ENCODE results near the gene TGFBRAP1.

GRCh38 chr2:105336786-105337121 lies 7.2 kb upstream of the TGFBRAP1 start:
- TF ChIP-seq POLR2A (IDR thresholded peaks at IDR 0.05; ENCODE audit: low read length) (no peak), GATA1 (IDR thresholded peaks at IDR 0.05; ENCODE audit: low read depth, low read length) (no peak)

Measured in erythroblast (primary cell).